GM19023 (cell line): ENCODE results near the gene DUXA.

Source experiments
- ATAC-seq: cut with Tn5 transposase; IDR thresholded peaks from one replicate; pipeline ENCODE4 v1.9.1; 2021; ENCODE audit warnings: mild to moderate bottlenecking, moderate library complexity; ENCODE audit not compliant: unreplicated experiment

The DUXA gene

GRCh38 chr19:57106722-57107235 lies 60.5 kb downstream of the DUXA start:
- ATAC-seq = no peak

GRCh38 chr19:57105976-57106721 lies 61.1 kb downstream of the DUXA start:
- no peak for ATAC-seq
